H1 (cell line): ENCODE data around the gene IL18BP. TPM values are rescaled to one million over a fixed set of nuclear protein-coding genes. Genes with fewer than 3 reads are reported as not detected.

Source experiments
- CTCF ChIA-PET: fragments of 300-600 bp; sonication (Branson Sonifier 250); formaldehyde crosslinking; loops from one replicate; lab custom pipeline; 2021; ENCODE audit not compliant: partially characterized antibody; lab: Charles Lee
- POLR2A ChIA-PET: fragments of 300-600 bp; sonication (Branson Sonifier 250); formaldehyde crosslinking; loops from one replicate; lab custom pipeline; 2021; ENCODE audit warnings: inconsistent platforms; ENCODE audit not compliant: partially characterized antibody; lab: Charles Lee
- DNase-seq, 2 experiments: peaks; one replicate each; pipeline versions ENCODE4 v3.0.0 to v3.0.0-alpha.2; 2010 to 2022; ENCODE audit warnings: low spot score in 2 of 2, low read depth in 1 of 2, mixed read lengths in 1 of 2
- FAIRE-seq: peaks from 2 replicates; lab custom pipeline; 2011; peaks lifted over from hg19 to GRCh38; lab: Jason Lieb, UNC
- H2AFZ ChIP-seq: 2 replicates; pipeline ENCODE4 v1.8.1; 2012; ENCODE audit warnings: low read length, inconsistent platforms
- H2AK5ac ChIP-seq: 2 replicates; pipeline ENCODE4 v1.6.1; 2013; ENCODE audit warnings: low read depth, low read length
- H2BK120ac ChIP-seq: replicated peaks from 2 replicates; pipeline ENCODE3; 2013; ENCODE audit warnings: low read depth, low read length, inconsistent platforms
- H2BK12ac ChIP-seq: 2 replicates; pipeline ENCODE4 v1.6.1; 2013; ENCODE audit warnings: low read depth, low read length
- H2BK15ac ChIP-seq: 2 replicates; pipeline ENCODE4 v1.6.1; 2013; ENCODE audit warnings: low read length
- H2BK20ac ChIP-seq: 2 replicates; pipeline ENCODE4 v1.6.1; 2013; ENCODE audit warnings: low read length
- H2BK5ac ChIP-seq: 2 replicates; pipeline ENCODE4 v1.6.1; 2013; ENCODE audit warnings: low read depth, low read length
- H3K14ac ChIP-seq: 2 replicates; pipeline ENCODE4 v1.6.1; 2013; ENCODE audit warnings: inconsistent platforms; ENCODE audit not compliant: insufficient read length
- H3K18ac ChIP-seq: 2 replicates; pipeline ENCODE4 v1.6.1; 2013; ENCODE audit warnings: low read length; ENCODE audit errors: extremely low read depth
- H3K23ac ChIP-seq: 2 replicates; pipeline ENCODE4 v1.6.1; 2013; ENCODE audit warnings: inconsistent platforms; ENCODE audit not compliant: insufficient read length
- H3K23me2 ChIP-seq: 2 replicates; pipeline ENCODE4 v1.6.1; 2013; ENCODE audit warnings: low read depth, low read length
- H3K27ac ChIP-seq: 2 replicates; pipeline ENCODE4 v1.6.1; 2011; ENCODE audit warnings: low read depth, low read length, inconsistent platforms
- H3K27me3 ChIP-seq, 4 experiments: replicated peaks in 1 of 4; 1 replicate in 1 of 4; 2 replicates in 3 of 4; pipeline versions ENCODE4 v1.6.1 to v1.8.1; 2011 to 2013; ENCODE audit warnings: low read length in 3 of 4, mild to moderate bottlenecking in 3 of 4, inconsistent platforms in 2 of 4, mixed read lengths in 2 of 4, moderate library complexity in 1 of 4; ENCODE audit not compliant: control insufficient read depth in 3 of 4, insufficient read depth in 3 of 4; ENCODE audit errors: extremely low read depth in 1 of 4
- H3K36me3 ChIP-seq, 4 experiments: 2 replicates each; pipeline versions ENCODE4 v1.6.1 to v1.8.1; 2011 to 2013; ENCODE audit warnings: mild to moderate bottlenecking in 4 of 4, low read length in 3 of 4, moderate library complexity in 2 of 4, control low read depth in 1 of 4, inconsistent platforms in 1 of 4; ENCODE audit not compliant: insufficient read depth in 4 of 4, control insufficient read depth in 2 of 4
- H3K4ac ChIP-seq: replicated peaks from 2 replicates; pipeline ENCODE3; 2013; ENCODE audit warnings: low read length, low read depth, mixed read lengths, inconsistent platforms; ENCODE audit not compliant: insufficient read length
- H3K4me1 ChIP-seq, 4 experiments: replicated peaks in 1 of 4; 1 replicate in 1 of 4; 2 replicates in 3 of 4; pipeline versions ENCODE4 v1.6.1 to v1.8.1; 2011 to 2013; ENCODE audit warnings: low read length in 3 of 4, inconsistent platforms in 2 of 4, mixed read lengths in 1 of 4; ENCODE audit not compliant: insufficient read depth in 4 of 4, control insufficient read depth in 3 of 4
- H3K4me2 ChIP-seq, 2 experiments: 2 replicates each; pipeline versions ENCODE4 v1.6.1 to v1.8.1; 2011 to 2013; ENCODE audit warnings: low read depth in 2 of 2, low read length in 2 of 2, control low read depth in 1 of 2, inconsistent platforms in 1 of 2, mild to moderate bottlenecking in 1 of 2; ENCODE audit not compliant: insufficient read depth in 1 of 2
- H3K4me3 ChIP-seq, 4 experiments: fragments of 200-600, 300-600 bp in 1 of 4; sonication (generic), shearing (Covaris generic), sonication (Bioruptor Twin) in 1 of 4; 2 replicates each; pipeline versions ENCODE4 v1.5.1 to v1.8.1; 2011 to 2016; ENCODE audit warnings: low read length in 4 of 4, low read depth in 3 of 4, control low read depth in 2 of 4, inconsistent platforms in 2 of 4, mild to moderate bottlenecking in 2 of 4, mixed read lengths in 1 of 4, moderate library complexity in 1 of 4; ENCODE audit not compliant: insufficient read depth in 2 of 4; ENCODE audit errors: extremely low read depth in 1 of 4
- H3K56ac ChIP-seq: replicated peaks from 2 replicates; pipeline ENCODE3; 2013; ENCODE audit warnings: low read depth, mild to moderate bottlenecking, mixed read lengths, low read length, inconsistent platforms; ENCODE audit not compliant: insufficient read length
- H3K79me1 ChIP-seq: 2 replicates; pipeline ENCODE4 v1.6.1; 2013; ENCODE audit warnings: low read depth, low read length, control low read depth
- H3K79me2 ChIP-seq, 2 experiments: 2 replicates each; pipeline versions ENCODE4 v1.6.1 to v1.8.1; 2012 to 2013; ENCODE audit warnings: low read length in 2 of 2, mild to moderate bottlenecking in 2 of 2, inconsistent platforms in 1 of 2; ENCODE audit not compliant: insufficient read depth in 2 of 2, control insufficient read depth in 1 of 2
- H3K9ac ChIP-seq, 4 experiments: replicated peaks in 1 of 4; 1 replicate in 1 of 4; 2 replicates in 3 of 4; pipeline versions ENCODE4 v1.6.1 to v1.8.1; 2011 to 2013; ENCODE audit warnings: low read depth in 3 of 4, low read length in 3 of 4, control low read depth in 2 of 4, mild to moderate bottlenecking in 2 of 4, moderate library complexity in 2 of 4, inconsistent platforms in 1 of 4; ENCODE audit errors: extremely low read depth in 1 of 4
- H3K9me3 ChIP-seq, 2 experiments: 2 replicates each; pipeline versions ENCODE4 v1.6.1 to v1.8.1; 2012 to 2013; ENCODE audit warnings: mild to moderate bottlenecking in 2 of 2, moderate library complexity in 2 of 2, control low read depth in 1 of 2, inconsistent platforms in 1 of 2, low read depth in 1 of 2, low read length in 1 of 2, mixed read lengths in 1 of 2; ENCODE audit not compliant: insufficient read depth in 2 of 2
- H4K20me1 ChIP-seq, 2 experiments: replicated peaks in 1 of 2; 2 replicates each; pipeline versions ENCODE3 to v1.8.1; 2011 to 2013; ENCODE audit warnings: inconsistent platforms in 2 of 2, low read length in 2 of 2, mild to moderate bottlenecking in 1 of 2; ENCODE audit not compliant: insufficient read depth in 2 of 2, control insufficient read depth in 1 of 2
- H4K5ac ChIP-seq: 2 replicates; pipeline ENCODE4 v1.6.1; 2013; ENCODE audit warnings: low read length, low read depth, mixed read lengths, inconsistent platforms; ENCODE audit not compliant: insufficient read length
- H4K8ac ChIP-seq: 2 replicates; pipeline ENCODE4 v1.8.0; 2013; ENCODE audit warnings: mild to moderate bottlenecking, moderate library complexity, low read length, inconsistent platforms; ENCODE audit not compliant: insufficient read depth; ENCODE audit errors: extremely low read depth
- H4K91ac ChIP-seq: replicated peaks from 2 replicates; pipeline ENCODE3; 2013; ENCODE audit warnings: low read length, mixed read lengths, inconsistent platforms; ENCODE audit not compliant: insufficient read length
- BRCA1 ChIP-seq: IDR thresholded peaks from 2 replicates; pipeline ENCODE4 v1.6.1; 2012; ENCODE audit warnings: low read depth, low read length, improper control_type of control experiment
- CHD1 ChIP-seq: IDR thresholded peaks from 2 replicates; pipeline ENCODE4 v1.6.1; 2012; ENCODE audit warnings: low read depth, low read length, improper control_type of control experiment
- CTCF ChIP-seq, 3 experiments: IDR thresholded peaks; 1 replicate in 2 of 3; 2 replicates in 1 of 3; pipeline versions ENCODE4 v1.5.1 to v1.6.1; 2011; ENCODE audit warnings: low read length in 3 of 3, mild to moderate bottlenecking in 3 of 3, inconsistent platforms in 2 of 3, low read depth in 1 of 3, moderate library complexity in 1 of 3; ENCODE audit not compliant: insufficient read depth in 1 of 3; ENCODE audit errors: control extremely low read depth in 1 of 3
- JUND ChIP-seq: IDR thresholded peaks from 2 replicates; pipeline ENCODE4 v1.6.1; 2011; ENCODE audit warnings: mild to moderate bottlenecking, improper control_type of control experiment, low read length
- KDM4A ChIP-seq: IDR thresholded peaks from one replicate; pipeline ENCODE4 v1.7.1; 2012; ENCODE audit warnings: low read depth, mild to moderate bottlenecking, moderate library complexity, low read length, inconsistent platforms; ENCODE audit not compliant: severe bottlenecking
- KDM5A ChIP-seq: fragments of 200-600 bp; IDR thresholded peaks from 2 replicates; pipeline ENCODE4 v1.7.1; 2012; ENCODE audit warnings: mild to moderate bottlenecking, low read length, inconsistent platforms, mixed read lengths
- MAFK ChIP-seq: IDR thresholded peaks from 2 replicates; pipeline ENCODE4 v1.6.1; 2012; ENCODE audit warnings: low read depth, mild to moderate bottlenecking, improper control_type of control experiment, low read length
- POLR2AphosphoS5 ChIP-seq: IDR thresholded peaks from 2 replicates; pipeline ENCODE4 v1.6.1; 2011; ENCODE audit warnings: low read depth, low read length
- SAP30 ChIP-seq: fragments of 300-600 bp; sonication (generic); IDR thresholded peaks from 2 replicates; pipeline ENCODE4 v1.7.1; 2012; ENCODE audit warnings: low read length, moderate library complexity, mild to moderate bottlenecking, inconsistent platforms; ENCODE audit not compliant: insufficient read depth, insufficient replicate concordance
- SP2 ChIP-seq: IDR thresholded peaks from 2 replicates; pipeline ENCODE4 v1.6.1; 2012; ENCODE audit warnings: mild to moderate bottlenecking, low read length, inconsistent platforms
- SUZ12 ChIP-seq: fragments of 200-600 bp; sonication (generic); IDR thresholded peaks from 2 replicates; pipeline ENCODE4 v1.6.1; 2012; ENCODE audit warnings: mild to moderate bottlenecking, inconsistent platforms, low read length, moderate library complexity, mixed read lengths
- YY1 ChIP-seq: IDR thresholded peaks from 2 replicates; pipeline ENCODE4 v1.6.1; 2011; ENCODE audit warnings: low read depth, mild to moderate bottlenecking, low read length
- WGBS, 2 experiments: shearing (Covaris generic) in 1 of 2; methylation state at CpG; one replicate each; pipeline versions ENCODE4 v1.1.6 to v1.1.7; 2013 to 2015; ENCODE audit warnings: low lambda C conversion rate in 2 of 2, mixed read lengths in 2 of 2, inconsistent platforms in 1 of 2, low coverage in 1 of 2, missing lambda C conversion rate in 1 of 2; ENCODE audit not compliant: insufficient replicate concordance in 2 of 2, insufficient coverage in 1 of 2, insufficient read length in 1 of 2; ENCODE audit errors: extremely low coverage in 1 of 2, missing lambda C conversion rate in 1 of 2; 5-methylcytosine and 5-hydroxymethylcytosine counted together
- polyA plus RNA-seq, 7 experiments: library from polyadenylated mRNA; depleted of rRNA in 3 of 7; stranded (reverse) in 5 of 7; unstranded in 2 of 7; fragments of >200 nt in 5 of 7; fragments of 200-250 nt in 2 of 7; gene quantifications; 1 replicate in 5 of 7; 2 replicates in 1 of 7; 4 replicates in 1 of 7; pipeline versions ENCODE4 v1.2.1 to v1.2.3, GENCODE V29; 2011 to 2013; ENCODE audit warnings: missing spikeins in 2 of 7, mixed read lengths in 2 of 7
- total RNA-seq: library from RNA; stranded (reverse); fragmentation: NEBNext Ultra II Directional; extraction: Animal tissue kit (Norgen Biotek cat#: 25700); gene quantifications from 2 replicates; pipeline ENCODE4 v1.2.1, GENCODE V29; 2021

The IL18BP gene
- total and polyA plus RNA-seq, 2 of the 8 experiments (the other 6 are each of a cell fraction or from before 2014, with no cell fraction given) = 9.8 to 17.0 TPM

GRCh38 chr11:71951741-71952310 lies 46.9 kb upstream of the IL18BP start:
- Histone ChIP-seq H3K14ac (no peak overlapping the region), H2BK15ac (no peak overlapping the region), H3K56ac (no peak overlapping the region), H3K27ac (no peak overlapping the region), H3K23ac (no peak overlapping the region), H3K27me3 (no peaks in the 10 kb centered on the region), H4K8ac (no peak overlapping the region), H3K79me1 (0 out of 2 replicates have a peak, but pooled peaks cover 3% of the 10 kb centered on the region), H3K4me1 (no peaks in the 10 kb centered on the region), H3K4me3 (no peak overlapping the region), H3K18ac (no peak overlapping the region), H2AK5ac (no peak overlapping the region), H3K4ac (no peak overlapping the region), H3K9ac (no peak overlapping the region), H3K23me2 (no peaks in the 10 kb centered on the region), H2AFZ (no peak overlapping the region), H2BK5ac (no peak overlapping the region), H3K9me3 (no peaks in the 10 kb centered on the region), H3K79me2 (peaks cover 0 to 57% of the 10 kb centered on the region in 2 experiments; a peak in 2 of 4 replicates), H3K36me3 (no peaks in the 10 kb centered on the region), H4K20me1 (peaks cover 4 to 8% of the 10 kb centered on the region in 2 experiments), H4K5ac (no peak overlapping the region), H4K91ac (no peak overlapping the region), H2BK120ac (no peak overlapping the region), H3K4me2 (no peak overlapping the region), H2BK12ac (no peak overlapping the region), H2BK20ac (no peak overlapping the region)
- 76% methylated on average over 4 of the region's 4 CpGs; no CpG with 5 or more reads in 1 of the 2 experiments for WGBS, 2 experiments
- FAIRE-seq = no peak
- POLR2A ChIA-PET = no interaction called here
- no peak for DNase-seq
- CTCF ChIA-PET = interaction anchor here (0.6 to 1.5 kb wide), 3 partner anchors 8 to 368 kb away, joined by 3 read pairs; no protein-coding TSS in a partner anchor
- TF ChIP-seq SAP30 (no peak), SUZ12 (no peak), JUND (no peak), CHD1 (no peak), KDM5A (no peak), BRCA1 (no peak), POLR2AphosphoS5 (no peak), YY1 (no peak), CTCF (IDR thresholded peaks at IDR 0.05; ENCODE audit: control extremely low read depth in 1 of 3, insufficient read depth in 1 of 3, low read depth in 1 of 3, low read length in 3 of 3) (no peak), KDM4A (no peak), SP2 (no peak), MAFK (no peak)
